A204.1 (cell line): Measurements from ENCODE around the gene ATP5PF.
"Not testable (repeated sequence)": the region's sequence is repeated elsewhere in the genome, so short reads cannot be mapped to it uniquely, and the experiment has no call there.

ENCODE experiments used
- FAIRE-seq: peaks from 2 replicates; lab custom pipeline; 2012; peaks lifted over from hg19 to GRCh38; lab: Jason Lieb, UNC

Gene ATP5PF

DNA sequence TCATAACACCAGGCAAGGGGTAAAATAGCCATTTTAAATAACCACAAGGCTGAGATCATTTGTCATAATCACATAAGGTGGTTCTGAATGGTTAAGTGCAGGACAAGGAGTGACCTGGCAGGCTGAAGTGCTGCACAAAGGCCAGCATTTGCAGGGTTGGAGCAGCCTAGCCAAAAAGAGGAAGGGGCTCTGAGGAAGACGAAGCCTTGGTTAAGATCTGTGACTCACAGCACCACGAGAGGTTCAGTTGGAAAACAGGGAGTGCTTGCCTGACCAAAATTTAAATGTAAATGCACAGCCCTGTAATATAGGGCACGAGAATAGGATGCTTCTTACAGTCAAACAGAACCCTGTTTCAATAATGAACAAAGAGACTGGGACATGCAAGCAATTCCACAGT, 12.1 kb downstream of the ATP5PF start:
- no peak for FAIRE-seq

DNA sequence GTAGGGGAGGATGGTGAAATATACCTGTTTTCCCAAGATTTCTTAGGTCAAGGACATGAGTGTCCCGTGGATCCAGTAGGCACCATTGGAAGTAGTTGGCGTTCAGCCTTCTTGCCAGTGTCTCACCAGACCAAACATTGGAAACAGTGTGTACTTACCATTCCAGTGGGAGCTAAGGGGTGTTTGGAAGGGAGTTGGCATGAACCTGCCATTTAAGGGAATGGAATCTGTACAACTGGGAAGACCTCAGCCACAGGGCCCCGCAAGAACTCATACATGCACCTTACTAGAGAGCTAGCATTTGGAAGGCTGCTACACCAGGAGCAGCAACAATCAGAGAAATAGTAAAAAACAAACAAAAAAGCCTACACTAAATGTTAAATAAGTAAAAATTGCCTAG, 12.7 kb downstream of the ATP5PF start:
- no peak for FAIRE-seq

DNA sequence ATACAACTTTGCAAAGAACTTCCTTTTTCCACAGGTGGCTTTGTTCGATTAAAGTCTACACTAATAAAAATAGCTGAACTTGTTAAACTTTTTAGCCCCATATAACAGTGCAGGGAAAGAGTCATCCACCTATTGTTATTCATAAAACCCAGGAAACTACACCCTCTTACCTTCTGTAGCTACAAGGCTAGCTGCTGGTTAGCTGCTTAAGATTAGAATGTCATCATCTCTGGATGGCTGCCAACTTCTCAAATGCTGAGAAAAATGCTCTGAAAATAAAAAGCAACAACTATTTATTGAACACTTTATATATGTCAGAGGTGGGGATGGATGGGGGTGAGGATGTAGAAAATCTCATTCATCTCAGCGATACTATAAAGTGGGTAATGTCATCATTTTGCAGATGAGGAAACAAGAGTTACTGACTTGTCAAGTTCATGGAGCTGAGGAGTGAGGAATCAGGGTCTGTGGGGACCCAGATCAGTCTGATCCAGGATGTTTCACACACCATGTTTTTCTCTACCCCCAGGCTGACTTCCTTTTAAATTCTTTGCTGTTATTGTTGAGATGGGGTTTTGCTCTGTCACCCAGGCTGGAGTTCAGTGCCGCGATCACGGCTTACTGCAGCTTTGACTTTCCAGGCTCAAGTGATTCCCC, 17.1 kb downstream of the ATP5PF start:
- FAIRE-seq: no peak

DNA sequence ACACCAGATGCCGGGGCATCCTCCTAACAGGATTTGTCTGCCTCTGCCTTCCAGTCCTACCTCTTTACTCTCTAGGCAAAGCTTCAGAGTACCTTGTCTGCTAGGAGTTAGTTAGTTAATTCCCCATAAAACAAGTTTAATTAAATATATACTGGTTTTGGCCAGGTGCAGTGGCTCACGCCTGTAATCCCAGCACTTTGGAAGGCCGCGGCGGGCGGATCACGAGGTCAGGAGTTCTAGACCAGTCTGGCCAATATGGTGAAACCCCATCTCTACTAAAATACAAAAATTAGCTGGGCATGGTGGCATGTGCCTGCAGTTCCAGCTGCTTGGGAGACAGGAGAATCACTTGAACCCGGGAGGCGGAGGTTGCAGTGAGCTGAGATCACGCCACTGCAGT, 20.6 kb downstream of the ATP5PF start:
- FAIRE-seq: not testable (repeated sequence)

DNA sequence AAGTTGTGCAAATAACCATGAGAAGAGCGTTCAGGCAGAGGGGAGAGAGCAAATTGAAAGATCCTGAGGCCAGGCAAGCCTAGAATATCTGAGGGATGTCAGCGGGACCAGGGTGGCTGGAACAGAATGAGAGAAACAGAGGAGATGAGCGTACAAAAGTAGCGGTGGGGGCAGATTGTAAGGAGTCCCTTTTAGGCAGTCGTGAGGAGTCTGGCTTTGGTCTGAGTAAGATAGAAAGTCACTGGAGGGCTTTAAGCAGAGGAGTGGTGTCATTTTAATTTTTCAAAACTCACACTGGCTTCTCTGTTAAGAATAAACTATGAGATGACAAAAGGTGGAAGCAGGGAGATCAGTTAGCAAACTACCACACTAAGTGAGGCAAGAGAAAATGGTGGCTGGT, 24.2 kb downstream of the ATP5PF start:
- no peak for FAIRE-seq

DNA sequence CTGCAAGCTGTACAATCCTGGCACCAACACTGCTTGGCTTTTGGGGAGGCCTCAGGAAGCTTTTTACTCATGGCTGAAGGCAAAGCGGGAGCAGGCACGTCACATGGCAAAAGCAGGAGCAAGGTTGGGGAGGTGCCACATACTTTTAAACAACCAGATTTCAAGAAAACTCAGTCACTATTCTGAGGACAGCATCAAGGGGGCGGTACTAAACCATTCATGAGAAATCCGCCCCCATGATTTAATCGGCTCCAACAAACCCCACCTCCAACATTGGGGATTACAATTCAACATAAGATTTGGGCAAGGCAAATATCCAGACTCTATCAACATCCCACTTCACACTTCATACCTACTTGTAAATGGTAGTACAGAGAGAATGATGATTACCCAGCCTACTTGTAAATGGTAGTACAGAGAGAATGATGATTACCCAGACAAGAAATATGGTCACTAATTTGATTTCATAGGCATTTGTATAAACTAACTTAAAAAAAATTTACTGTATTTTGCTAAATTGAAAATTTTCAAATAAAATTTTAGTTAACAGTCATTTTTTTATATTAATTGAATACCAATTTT, 24.9 kb downstream of the ATP5PF start:
- no peak for FAIRE-seq

DNA sequence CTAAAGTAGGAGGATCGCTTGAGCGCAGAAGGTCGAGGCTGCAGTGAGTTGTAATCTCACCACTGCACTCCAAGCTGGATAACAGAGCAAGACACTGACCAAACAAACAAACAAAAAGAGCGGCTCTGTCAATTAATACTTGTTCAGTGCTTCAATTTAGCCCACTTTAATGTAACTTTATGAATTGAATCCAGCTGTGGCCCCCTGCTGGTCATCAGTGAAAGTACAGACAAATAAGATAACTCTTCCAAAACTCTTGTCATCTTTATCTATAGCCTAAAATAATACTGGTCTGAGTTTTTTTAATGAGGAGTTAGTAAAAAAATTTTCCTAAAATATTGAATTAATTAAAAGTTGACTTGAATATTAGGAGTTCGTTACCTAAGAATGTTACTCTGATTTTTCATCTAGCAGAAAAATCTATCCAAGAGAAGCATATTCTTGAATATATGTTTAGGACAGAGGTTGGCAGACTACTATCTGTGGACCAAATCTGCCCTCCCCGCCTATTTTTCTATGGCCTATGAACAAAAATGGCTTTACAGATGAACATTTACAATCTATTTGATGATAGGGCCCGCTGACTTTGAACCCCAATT, 26.1 kb downstream of the ATP5PF start:
- peak; percentile 96 for FAIRE-seq

DNA sequence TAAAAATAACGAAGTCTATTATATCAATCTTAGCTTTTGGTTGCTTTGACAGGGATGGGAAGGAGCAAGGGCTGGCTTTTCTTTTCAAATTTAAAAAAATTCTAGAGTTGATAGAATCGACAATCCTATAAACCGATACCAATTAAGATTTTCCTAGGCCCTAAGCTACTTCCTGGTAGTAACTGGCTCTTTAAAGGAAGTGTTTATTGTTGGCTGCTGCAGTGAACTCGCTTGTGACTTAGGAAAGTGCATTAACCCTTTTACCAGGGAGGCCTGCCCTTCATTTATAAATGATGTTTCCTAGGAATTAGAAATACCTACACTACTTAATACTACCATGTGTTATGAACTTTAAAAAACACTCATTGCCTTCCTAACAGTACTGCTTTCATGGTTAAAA, 33.2 kb downstream of the ATP5PF start:
- no peak for FAIRE-seq

DNA sequence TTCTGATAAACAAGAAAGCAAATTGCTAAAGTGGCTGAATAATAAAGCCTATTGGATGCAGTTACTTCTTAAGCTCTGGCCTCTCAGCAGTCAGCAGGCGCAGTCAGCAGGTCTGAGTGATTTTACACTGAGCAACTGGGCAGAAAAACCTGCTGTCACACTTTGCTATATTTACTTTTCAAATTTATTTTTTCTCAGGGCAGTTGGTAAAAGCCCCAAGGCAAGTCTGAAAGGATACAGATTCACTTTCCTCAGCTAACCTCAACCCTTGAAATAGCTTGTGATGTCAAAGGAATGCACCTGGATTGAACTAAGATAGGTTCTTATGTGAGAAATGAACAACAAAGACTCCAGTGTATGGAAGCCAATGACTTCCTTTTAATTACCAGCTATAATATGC, 34.0 kb downstream of the ATP5PF start:
- no peak for FAIRE-seq

DNA sequence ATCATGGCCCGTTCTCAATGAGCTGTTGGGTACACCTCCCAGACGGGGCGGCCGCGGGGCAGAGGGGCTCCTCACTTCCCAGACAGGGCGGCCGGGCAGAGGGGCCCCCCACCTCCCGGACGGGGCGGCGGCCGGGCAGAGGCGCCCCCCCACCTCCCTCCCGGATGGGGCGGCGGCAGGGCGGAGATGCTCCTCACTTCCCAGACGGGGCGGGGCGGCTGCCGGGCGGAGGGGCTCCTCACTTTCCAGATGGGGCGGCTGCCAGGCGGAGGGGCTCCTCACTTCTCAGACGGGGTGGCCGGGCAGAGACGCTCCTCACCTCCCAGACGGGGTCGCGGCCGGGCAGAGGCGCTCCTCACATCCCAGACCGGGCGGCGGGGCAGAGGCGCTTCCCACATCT, 39.2 kb downstream of the ATP5PF start:
- not testable (repeated sequence) for FAIRE-seq

DNA sequence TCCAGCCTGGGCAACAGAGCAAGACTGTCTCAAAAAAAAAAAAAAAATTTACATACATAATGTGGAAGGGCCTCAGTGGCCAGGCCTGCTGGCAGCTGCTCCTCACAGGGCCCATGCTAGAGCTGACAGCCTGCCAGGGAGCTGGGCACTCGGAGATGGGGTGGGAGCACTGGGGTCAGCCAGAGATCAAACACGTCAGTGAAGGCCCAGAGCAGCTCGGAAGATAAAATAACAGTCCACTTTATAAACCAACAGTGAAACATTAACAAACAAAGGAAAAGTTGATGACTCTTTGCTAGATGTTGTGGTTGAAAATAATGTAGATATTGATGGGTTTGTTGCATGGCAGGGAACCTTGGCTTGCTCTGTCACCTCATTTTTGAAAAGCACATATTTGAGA, 42.7 kb downstream of the ATP5PF start:
- FAIRE-seq: no peak

DNA sequence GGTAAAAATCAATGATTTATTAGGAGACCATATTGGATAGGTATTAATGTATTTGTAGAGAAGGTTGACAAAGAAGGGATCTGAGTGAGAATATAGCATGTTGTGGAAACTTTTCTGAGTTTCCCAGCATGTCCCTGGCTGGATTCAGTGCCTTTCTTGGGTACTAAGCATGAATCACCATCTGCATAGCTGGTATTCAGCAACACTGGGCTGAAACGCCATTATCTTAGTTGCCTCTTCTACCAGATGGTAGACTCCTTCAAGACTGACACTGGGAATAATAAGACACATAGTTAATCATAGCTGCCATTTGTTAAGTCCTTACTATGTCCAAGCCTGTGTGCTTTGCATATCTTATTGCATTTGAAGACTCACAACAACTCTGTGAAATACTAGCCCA, 45.5 kb downstream of the ATP5PF start:
- no peak for FAIRE-seq

DNA sequence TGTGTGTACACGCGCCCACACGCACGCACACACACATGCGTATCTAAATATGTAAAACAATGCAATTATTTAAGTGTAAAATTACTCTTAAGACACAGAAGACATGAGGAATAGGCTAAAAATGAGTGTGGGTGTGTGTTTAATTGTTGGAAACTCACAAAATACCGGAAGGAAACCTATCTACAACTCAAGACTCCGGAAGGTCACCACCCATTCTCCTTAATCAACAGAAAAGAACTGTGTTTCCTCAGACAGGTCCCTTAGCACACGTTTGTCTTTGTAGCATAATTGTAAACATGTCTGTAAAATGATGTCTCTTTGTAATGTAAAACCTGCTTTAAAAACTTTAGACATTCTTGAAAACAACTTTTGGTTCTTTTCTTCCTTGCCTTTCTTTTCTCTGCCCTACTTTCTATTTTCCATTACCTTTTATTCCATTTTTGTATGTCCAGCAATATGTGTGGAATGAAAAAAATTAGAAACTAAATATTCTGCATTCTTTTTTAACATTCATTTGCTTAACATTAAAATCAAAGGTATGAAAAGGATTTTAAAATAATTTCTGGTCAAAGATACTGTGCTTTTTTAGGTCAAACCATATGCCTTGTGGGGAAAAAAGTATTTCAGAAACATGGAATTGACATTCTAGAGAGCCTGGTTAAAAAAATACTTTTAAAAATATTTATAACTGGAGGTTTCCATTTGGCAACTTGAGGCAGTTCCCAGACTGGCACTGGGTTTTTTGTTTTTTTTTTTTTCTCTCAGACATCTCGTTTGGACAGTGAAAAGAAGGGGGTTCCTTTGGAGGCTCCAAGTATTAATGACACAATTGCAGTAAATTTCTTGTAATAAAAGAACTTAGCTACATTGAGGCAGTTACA, 46.2 kb downstream of the ATP5PF start:
- no peak for FAIRE-seq

DNA sequence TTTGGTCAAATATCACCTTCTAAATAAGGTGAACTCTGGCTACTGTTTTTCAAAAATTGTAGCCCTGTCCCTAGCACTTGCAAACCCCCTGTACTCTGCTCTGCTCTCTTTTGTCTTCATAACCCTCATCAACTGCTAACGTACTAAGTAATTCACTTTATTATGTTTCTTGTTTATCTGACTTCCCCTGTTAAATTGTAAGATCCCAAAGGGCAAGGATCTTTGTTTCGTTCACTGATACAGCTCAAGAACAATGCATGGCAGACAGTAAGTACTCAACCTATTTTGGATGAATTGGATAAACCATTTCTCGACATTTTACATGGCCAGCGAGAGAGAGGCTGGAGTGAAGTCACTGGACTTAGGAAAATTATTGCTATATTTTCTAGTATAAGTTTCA, 46.9 kb downstream of the ATP5PF start:
- no peak for FAIRE-seq

DNA sequence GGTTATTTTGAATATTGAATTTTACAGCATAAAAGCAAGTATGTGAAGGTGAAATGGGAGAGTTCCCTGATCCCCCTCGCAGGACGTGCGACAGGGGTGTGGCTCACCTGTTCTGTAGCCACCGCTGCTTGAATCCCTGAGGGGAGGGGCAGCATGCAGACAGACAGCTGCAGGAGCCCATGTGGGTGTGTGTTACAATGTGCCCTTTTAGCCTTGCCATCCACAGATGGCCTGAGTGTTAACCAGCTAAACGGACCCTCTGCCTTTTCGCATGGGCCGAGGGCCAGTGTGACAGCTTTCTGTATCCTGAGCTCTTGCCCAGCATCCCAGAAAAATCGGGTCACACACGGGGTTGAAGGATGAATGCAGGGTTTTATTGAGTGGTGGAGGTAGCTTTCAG, 52.3 kb downstream of the ATP5PF start:
- FAIRE-seq: no peak

DNA sequence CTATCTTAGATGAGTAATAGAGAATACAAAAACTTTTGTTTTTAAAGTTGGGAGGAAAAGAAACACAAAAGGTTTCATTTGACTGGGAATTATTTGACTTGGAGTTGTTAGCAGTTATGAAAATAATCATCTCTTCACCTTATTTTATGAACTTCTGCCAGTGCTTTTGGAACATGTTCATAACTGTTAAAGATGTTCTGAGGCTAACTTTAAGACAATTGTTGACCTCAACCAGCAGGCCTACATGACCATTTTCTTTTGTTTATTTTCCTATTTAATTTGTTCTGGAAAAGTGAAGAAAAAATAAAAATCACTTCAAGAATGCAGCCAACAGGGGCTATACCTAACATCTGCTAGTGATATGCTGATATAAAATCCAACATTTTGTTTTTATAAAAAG, 58.3 kb downstream of the ATP5PF start:
- FAIRE-seq: no peak
